Dendritic cell treated with granulocyte-macrophage colony-stimulating factor and Interleukin-4, amounts not matched to agents 40 ng/mL and 50 ng/mL, for 4 days (primary cell): ENCODE results near the gene FARP2.
"Not testable (repeated sequence)": the region's sequence is repeated elsewhere in the genome, so short reads cannot be mapped to it uniquely, and the experiment has no call there.

Experiments
- H3K27ac Mint-ChIP-seq: one replicate; pipeline ENCODE4 v1.8.0; 2022; ENCODE audit warnings: mild to moderate bottlenecking, mixed read lengths
- H3K27me3 Mint-ChIP-seq: one replicate; pipeline ENCODE4 v1.8.0; 2022; ENCODE audit warnings: mild to moderate bottlenecking, mixed read lengths
- H3K36me3 Mint-ChIP-seq: one replicate; pipeline ENCODE4 v1.8.0; 2022; ENCODE audit warnings: low read depth, mixed read lengths
- H3K4me1 Mint-ChIP-seq: one replicate; pipeline ENCODE4 v1.8.0; 2022; ENCODE audit warnings: low read depth, mixed read lengths
- H3K4me3 Mint-ChIP-seq: one replicate; pipeline ENCODE4 v1.8.0; 2022; ENCODE audit warnings: mild to moderate bottlenecking, moderate library complexity, mixed read lengths
- H3K9me3 Mint-ChIP-seq: one replicate; pipeline ENCODE4 v1.8.0; 2022; ENCODE audit warnings: mixed read lengths
- intact Hi-C: fragments of 100-400 bp; cut with micrococcal nuclease; formaldehyde crosslinking; loops from one replicate; pipeline ENCODE4 v1.15.0; 2022

FARP2 gene

GRCh38 chr2:241386519-241386918 lies 30.4 kb downstream of the FARP2 start:
- no peaks in the 10 kb centered on the region for H3K9me3 Mint-ChIP-seq
- H3K36me3 Mint-ChIP-seq: peaks cover 13% of the 10 kb centered on the region
- H3K27me3 Mint-ChIP-seq: no peaks in the 10 kb centered on the region
- H3K27ac Mint-ChIP-seq: no peak overlapping the region
- no peak overlapping the region for H3K4me3 Mint-ChIP-seq
- no peaks in the 10 kb centered on the region for H3K4me1 Mint-ChIP-seq
- intact Hi-C loops: no loop called here

- Mint-ChIP-seq H3K4me1 (no peaks in the 10 kb centered on the region), H3K27ac (no peak overlapping the region), H3K9me3 (no peaks in the 10 kb centered on the region), H3K36me3 (peaks cover 2% of the 10 kb centered on the region), H3K4me3 (no peak overlapping the region), H3K27me3 (no peaks in the 10 kb centered on the region)
- intact Hi-C loops: no loop called here
Measured at GRCh38 chr2:241389697-241390096, 33.6 kb downstream of the FARP2 start.

- H3K4me3 Mint-ChIP-seq: no peak overlapping the region
Measured at GRCh38 chr2:241390301-241391206, 34.5 kb downstream of the FARP2 start.

GRCh38 chr2:241391892-241392665 lies 36.0 kb downstream of the FARP2 start:
- H3K4me1 Mint-ChIP-seq: no peaks in the 10 kb centered on the region
- H3K27ac Mint-ChIP-seq: no peak overlapping the region
- H3K27me3 Mint-ChIP-seq: no peaks in the 10 kb centered on the region
- no peaks in the 10 kb centered on the region for H3K9me3 Mint-ChIP-seq
- H3K4me3 Mint-ChIP-seq: no peak overlapping the region
- H3K36me3 Mint-ChIP-seq: peaks cover 14% of the 10 kb centered on the region
- intact Hi-C loops: no loop called here

More at GRCh38 chr2:241390301-241391206, 34.5 kb downstream of the FARP2 start:
- Mint-ChIP-seq H3K36me3 (peaks cover 10% of the 10 kb centered on the region), H3K27ac (no peak overlapping the region), H3K9me3 (no peaks in the 10 kb centered on the region), H3K27me3 (no peaks in the 10 kb centered on the region), H3K4me1 (no peaks in the 10 kb centered on the region)
- intact Hi-C loops: no loop called here

GRCh38 chr2:241392753-241393152 lies 36.7 kb downstream of the FARP2 start:
- H3K4me3 Mint-ChIP-seq, H3K9me3 Mint-ChIP-seq, H3K27ac Mint-ChIP-seq, H3K4me1 Mint-ChIP-seq, H3K27me3 Mint-ChIP-seq, intact Hi-C loops: not testable (repeated sequence)
- peaks cover 14% of the 10 kb centered on the region for H3K36me3 Mint-ChIP-seq

- no peak overlapping the region for H3K4me3 Mint-ChIP-seq
- peaks cover 14% of the 10 kb centered on the region for H3K36me3 Mint-ChIP-seq
- H3K27ac Mint-ChIP-seq: no peak overlapping the region
- H3K9me3 Mint-ChIP-seq: no peaks in the 10 kb centered on the region
- no peaks in the 10 kb centered on the region for H3K4me1 Mint-ChIP-seq
- intact Hi-C loops: no loop called here
- no peaks in the 10 kb centered on the region for H3K27me3 Mint-ChIP-seq
Measured at GRCh38 chr2:241393524-241394196, 37.6 kb downstream of the FARP2 start.

GRCh38 chr2:241396809-241397208 lies 40.7 kb downstream of the FARP2 start:
- H3K9me3 Mint-ChIP-seq, H3K27me3 Mint-ChIP-seq, intact Hi-C loops, H3K4me3 Mint-ChIP-seq, H3K4me1 Mint-ChIP-seq, H3K27ac Mint-ChIP-seq: not testable (repeated sequence)
- H3K36me3 Mint-ChIP-seq: peaks cover 14% of the 10 kb centered on the region

- H3K9me3 Mint-ChIP-seq: no peaks in the 10 kb centered on the region
- H3K4me3 Mint-ChIP-seq: no peak overlapping the region
- H3K27ac Mint-ChIP-seq: no peak overlapping the region
- H3K4me1 Mint-ChIP-seq: no peaks in the 10 kb centered on the region
- H3K27me3 Mint-ChIP-seq: no peaks in the 10 kb centered on the region
- peaks cover 7% of the 10 kb centered on the region for H3K36me3 Mint-ChIP-seq
- intact Hi-C loops: no loop called here
Measured at GRCh38 chr2:241399941-241400922, 44.1 kb downstream of the FARP2 start.

- Mint-ChIP-seq H3K4me1 (no peaks in the 10 kb centered on the region), H3K36me3 (peaks cover 45% of the 10 kb centered on the region), H3K27me3 (no peaks in the 10 kb centered on the region), H3K27ac (no peak overlapping the region), H3K9me3 (no peaks in the 10 kb centered on the region), H3K4me3 (no peak overlapping the region)
- intact Hi-C loops: no loop called here
Measured at GRCh38 chr2:241408849-241409248, 52.8 kb downstream of the FARP2 start.

GRCh38 chr2:241410739-241411176 lies 54.7 kb downstream of the FARP2 start:
- Mint-ChIP-seq H3K9me3 (no peaks in the 10 kb centered on the region), H3K27me3 (peaks cover 3% of the 10 kb centered on the region), H3K4me1 (no peaks in the 10 kb centered on the region), H3K4me3 (no peak overlapping the region), H3K27ac (no peak overlapping the region), H3K36me3 (peaks cover 64% of the 10 kb centered on the region)
- intact Hi-C loops: no loop called here

GRCh38 chr2:241412144-241412543 lies 56.1 kb downstream of the FARP2 start:
- no peaks in the 10 kb centered on the region for H3K9me3 Mint-ChIP-seq
- peaks cover 4% of the 10 kb centered on the region for H3K27me3 Mint-ChIP-seq
- no peak overlapping the region for H3K4me3 Mint-ChIP-seq
- intact Hi-C loops: no loop called here
- no peaks in the 10 kb centered on the region for H3K4me1 Mint-ChIP-seq
- peaks cover 78% of the 10 kb centered on the region for H3K36me3 Mint-ChIP-seq
- no peak overlapping the region for H3K27ac Mint-ChIP-seq

GRCh38 chr2:241413501-241413900 lies 57.4 kb downstream of the FARP2 start:
- H3K27ac Mint-ChIP-seq, H3K4me3 Mint-ChIP-seq, H3K27me3 Mint-ChIP-seq, H3K4me1 Mint-ChIP-seq, intact Hi-C loops, H3K9me3 Mint-ChIP-seq: not testable (repeated sequence)
- peaks cover 80% of the 10 kb centered on the region for H3K36me3 Mint-ChIP-seq

GRCh38 chr2:241413929-241414580 lies 58.0 kb downstream of the FARP2 start:
- intact Hi-C loops: no loop called here
- no peaks in the 10 kb centered on the region for H3K9me3 Mint-ChIP-seq
- H3K27ac Mint-ChIP-seq: no peak overlapping the region
- peaks cover 6% of the 10 kb centered on the region for H3K27me3 Mint-ChIP-seq
- H3K4me3 Mint-ChIP-seq: no peak overlapping the region
- no peaks in the 10 kb centered on the region for H3K4me1 Mint-ChIP-seq
- H3K36me3 Mint-ChIP-seq: peaks cover 84% of the 10 kb centered on the region
